Upper lobe of left lung (tissue), 6 donors: ENCODE data around the gene CLMP. TPM values are rescaled to one million over a fixed set of nuclear protein-coding genes. Genes with fewer than 3 reads are reported as not detected.
A peak's percentile ranks its signal among the peaks of the same experiment; 100 is the strongest.

Source experiments
- ATAC-seq, 2 donors: fragments of 200-7000 bp; cut with Tn5 transposase; one replicate each; pipeline ENCODE4 v1.9.1; 2022; ENCODE audit warnings: mild to moderate bottlenecking in 2 of 2, moderate library complexity in 2 of 2; ENCODE audit not compliant: low FRiP score in 2 of 2
- DNase-seq, 2 donors: peaks; one replicate each; pipeline ENCODE4 v3.0.0-alpha.2; 2019 to 2020
- H3K27ac ChIP-seq, 4 donors: fragments of 200-600 bp; sonication (generic); one replicate each; pipeline ENCODE4 v1.5.1; 2016 to 2019
- H3K27me3 ChIP-seq, 4 donors: fragments of 200-600 bp; sonication (generic); one replicate each; pipeline ENCODE4 v1.5.1; 2017 to 2019
- H3K36me3 ChIP-seq, 4 donors: fragments of 200-600 bp; sonication (generic); one replicate each; pipeline ENCODE4 v1.5.1; 2016 to 2019
- H3K4me1 ChIP-seq, 4 donors: fragments of 200-600 bp; sonication (generic); one replicate each; pipeline ENCODE4 v1.5.1; 2018 to 2019
- H3K4me3 ChIP-seq, 4 donors: fragments of 200-600 bp; sonication (generic); one replicate each; pipeline ENCODE4 v1.5.1; 2017 to 2019; ENCODE audit warnings: mild to moderate bottlenecking in 2 of 4, moderate library complexity in 1 of 4
- H3K9me3 ChIP-seq, 4 donors: fragments of 200-600 bp; sonication (generic); one replicate each; pipeline ENCODE4 v1.5.1; 2018 to 2019
- EP300 ChIP-seq, 4 donors: sonication (generic); formaldehyde crosslinking; IDR thresholded peaks; one replicate each; pipeline ENCODE4 v1.5.1; 2017; ENCODE audit warnings: antibody characterized with exemption in 4 of 4, control low read depth in 2 of 4
- POLR2A ChIP-seq, 4 donors: fragments of 450-650 bp; IDR thresholded peaks; one replicate each; pipeline ENCODE4 v1.5.1; 2016 to 2017; ENCODE audit warnings: antibody characterized with exemption in 4 of 4, mild to moderate bottlenecking in 2 of 4
- POLR2AphosphoS5 ChIP-seq, 2 donors: sonication (generic); formaldehyde crosslinking; IDR thresholded peaks; one replicate each; pipeline ENCODE4 v1.5.1; 2017; ENCODE audit warnings: antibody characterized with exemption in 2 of 2
- WGBS, 2 donors: methylation state at CpG; one replicate each; pipeline ENCODE4 v1.1.5; 2017 to 2018; 5-methylcytosine and 5-hydroxymethylcytosine counted together
- total RNA-seq, 6 donors: library from RNA; depleted of rRNA in 4 of 6; stranded (reverse); fragments of >200 nt in 4 of 6; gene quantifications; one replicate each; pipeline versions ENCODE4 v1.1.0 to v1.2.1, GENCODE V29; 2016 to 2021
- TF ChIP-seq, protein P1 (sequence below), 6 experiments: fragments of 450-650 bp in 4 of 6; fragments of 200-600 bp in 2 of 6; sonication (generic) in 2 of 6; IDR thresholded peaks; one replicate each; pipeline ENCODE4 v1.5.1; 2016 to 2019; ENCODE audit warnings: antibody characterized with exemption in 6 of 6
- donor health status: DM: no; HTN: no; CAD: no; lungs with moderate emphysema.
- donor health status: DM: no; HTN: yes; CAD: no; lungs with severe emphysema.

The CLMP gene
- total RNA-seq, 6 donors from 2014 or later, result 6.0 to 23.4 (median 15.3) TPM

DNA sequence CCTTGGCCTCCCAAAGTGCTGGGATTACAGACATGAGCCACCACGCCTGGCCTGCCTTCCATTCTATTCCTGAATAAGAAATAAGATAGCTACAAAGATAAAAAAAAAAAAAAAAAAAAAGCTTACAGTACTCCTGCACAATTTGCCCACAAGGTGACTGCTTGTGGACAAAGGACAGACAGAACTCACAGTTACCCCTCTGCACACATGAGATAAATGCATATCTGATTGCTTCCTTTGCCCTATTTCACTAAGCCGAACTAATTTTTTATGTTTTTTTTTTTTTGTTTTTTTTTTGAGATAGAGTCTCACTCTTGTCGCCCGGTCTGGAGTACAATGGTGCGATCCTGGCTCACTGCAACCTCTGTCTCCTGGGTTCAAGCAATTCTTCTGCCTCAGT lies 109.6 kb downstream of the CLMP start:
- 95 to 98% methylated on average over 5 of the region's 5 CpGs for WGBS, 2 donors
- no peaks in the 10 kb centered on the region for H3K9me3 ChIP-seq
- H3K4me3 ChIP-seq, result no peak overlapping the region
- DNase-seq (no peak), ATAC-seq (no peak)
- no peaks in the 10 kb centered on the region for H3K27me3 ChIP-seq
- H3K27ac ChIP-seq, result no peak overlapping the region
- TF ChIP-seq, protein P1, sequence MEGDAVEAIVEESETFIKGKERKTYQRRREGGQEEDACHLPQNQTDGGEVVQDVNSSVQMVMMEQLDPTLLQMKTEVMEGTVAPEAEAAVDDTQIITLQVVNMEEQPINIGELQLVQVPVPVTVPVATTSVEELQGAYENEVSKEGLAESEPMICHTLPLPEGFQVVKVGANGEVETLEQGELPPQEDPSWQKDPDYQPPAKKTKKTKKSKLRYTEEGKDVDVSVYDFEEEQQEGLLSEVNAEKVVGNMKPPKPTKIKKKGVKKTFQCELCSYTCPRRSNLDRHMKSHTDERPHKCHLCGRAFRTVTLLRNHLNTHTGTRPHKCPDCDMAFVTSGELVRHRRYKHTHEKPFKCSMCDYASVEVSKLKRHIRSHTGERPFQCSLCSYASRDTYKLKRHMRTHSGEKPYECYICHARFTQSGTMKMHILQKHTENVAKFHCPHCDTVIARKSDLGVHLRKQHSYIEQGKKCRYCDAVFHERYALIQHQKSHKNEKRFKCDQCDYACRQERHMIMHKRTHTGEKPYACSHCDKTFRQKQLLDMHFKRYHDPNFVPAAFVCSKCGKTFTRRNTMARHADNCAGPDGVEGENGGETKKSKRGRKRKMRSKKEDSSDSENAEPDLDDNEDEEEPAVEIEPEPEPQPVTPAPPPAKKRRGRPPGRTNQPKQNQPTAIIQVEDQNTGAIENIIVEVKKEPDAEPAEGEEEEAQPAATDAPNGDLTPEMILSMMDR (IDR thresholded peaks at IDR 0.05), result no peak
- H3K36me3 ChIP-seq, result no peaks in the 10 kb centered on the region
- H3K4me1 ChIP-seq, result peaks cover 0 to 11% (median 4%) of the 10 kb centered on the region in 4 donors

DNA sequence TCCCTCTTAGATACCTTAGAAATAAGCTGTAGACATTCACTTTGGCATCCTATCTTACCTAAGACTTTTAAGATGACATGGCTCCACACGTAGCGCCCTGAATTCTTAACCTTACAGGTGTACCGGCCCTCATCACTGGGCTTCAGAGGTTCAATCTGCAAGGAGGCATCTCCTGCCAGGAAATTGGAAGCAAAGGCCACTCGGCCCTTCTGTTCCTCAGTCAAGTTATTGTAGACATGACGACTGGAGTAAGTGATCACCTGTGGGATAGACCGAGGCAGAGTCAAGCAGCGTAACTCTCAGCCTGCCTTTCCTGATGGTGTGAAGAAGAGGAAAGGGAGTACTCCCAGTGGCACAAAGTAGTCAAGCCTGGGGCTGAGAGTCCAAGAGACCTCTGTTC lies 110.6 kb downstream of the CLMP start:
- ATAC-seq, result no peak
- 90 to 95% methylated on average over 7 of the region's 7 CpGs for WGBS, 2 donors

DNA sequence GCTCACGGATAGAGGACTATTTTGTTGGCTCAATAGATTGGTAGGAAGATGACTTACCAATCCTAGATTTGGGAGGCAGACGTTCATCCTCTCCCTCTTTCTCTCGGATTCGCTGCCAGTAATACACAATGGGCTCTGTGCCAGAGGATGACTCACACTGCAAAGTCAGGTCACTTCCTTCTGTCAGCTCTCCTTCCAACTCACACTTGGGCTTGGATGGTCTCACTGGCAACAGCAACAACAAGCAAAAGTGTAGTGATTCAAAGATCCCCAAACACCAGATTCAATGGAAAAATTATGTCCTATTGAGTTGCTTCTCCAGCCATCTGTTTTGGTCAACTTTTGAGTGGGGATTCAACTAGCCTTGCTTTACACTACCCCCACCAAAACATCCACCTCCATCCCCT lies 111.4 kb downstream of the CLMP start:
- Histone ChIP-seq H3K4me3 (no peak overlapping the region), H3K27ac (peak overlapping the region; percentile 9 to 75 (median 44)), H3K36me3 (no peaks in the 10 kb centered on the region), H3K27me3 (no peaks in the 10 kb centered on the region), H3K4me1 (peaks cover 0 to 11% (median 4%) of the 10 kb centered on the region in 4 donors), H3K9me3 (no peaks in the 10 kb centered on the region)
- TF ChIP-seq POLR2AphosphoS5 (IDR thresholded peaks at IDR 0.05) (peak in 1 of 2 donors; percentile 80), POLR2A (IDR thresholded peaks at IDR 0.05) (no peak), EP300 (IDR thresholded peaks at IDR 0.05) (peak in 1 of 4 donors; percentile 30)
- TF ChIP-seq, protein P1 (IDR thresholded peaks at IDR 0.05), result no peak
- WGBS, 2 donors, result 24 to 26% methylated on average over 4 of the region's 4 CpGs
- DNase-seq (peak in 1 of 2 donors; percentile 79), ATAC-seq (peak in 1 of 2 donors; percentile 90)

More for the DNA sequence above, 110.6 kb downstream of the CLMP start:
- Histone ChIP-seq H3K9me3 (no peaks in the 10 kb centered on the region), H3K36me3 (no peaks in the 10 kb centered on the region), H3K4me3 (no peak overlapping the region), H3K27ac (peak overlapping the region in 1 of 4 donors; percentile 56), H3K4me1 (peaks cover 0 to 11% (median 4%) of the 10 kb centered on the region in 4 donors), H3K27me3 (no peaks in the 10 kb centered on the region)
- TF ChIP-seq POLR2AphosphoS5 (IDR thresholded peaks at IDR 0.05) (no peak), POLR2A (IDR thresholded peaks at IDR 0.05) (no peak), EP300 (IDR thresholded peaks at IDR 0.05) (no peak)
- TF ChIP-seq, protein P1 (IDR thresholded peaks at IDR 0.05), result no peak
- no peak for DNase-seq

DNA sequence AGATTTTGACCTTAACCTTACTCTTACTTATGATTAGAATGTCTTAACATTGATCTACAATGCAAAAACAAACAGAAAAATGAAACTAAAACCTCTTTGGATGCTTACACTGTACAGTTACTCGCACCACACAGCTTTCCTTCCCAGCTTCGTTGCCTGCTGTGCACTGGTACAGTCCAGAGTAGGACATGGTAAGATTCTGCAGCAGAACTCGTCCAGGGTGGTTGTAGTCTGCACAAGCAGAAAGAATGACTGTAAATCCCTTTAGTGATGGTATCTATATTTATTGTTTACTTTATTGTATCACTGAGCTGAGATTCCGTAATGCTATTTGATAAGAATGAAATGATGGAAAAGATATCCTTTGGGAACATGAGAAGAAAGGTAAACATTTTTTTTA lies 112.1 kb downstream of the CLMP start:
- TF ChIP-seq EP300 (IDR thresholded peaks at IDR 0.05), result no peak

DNA sequence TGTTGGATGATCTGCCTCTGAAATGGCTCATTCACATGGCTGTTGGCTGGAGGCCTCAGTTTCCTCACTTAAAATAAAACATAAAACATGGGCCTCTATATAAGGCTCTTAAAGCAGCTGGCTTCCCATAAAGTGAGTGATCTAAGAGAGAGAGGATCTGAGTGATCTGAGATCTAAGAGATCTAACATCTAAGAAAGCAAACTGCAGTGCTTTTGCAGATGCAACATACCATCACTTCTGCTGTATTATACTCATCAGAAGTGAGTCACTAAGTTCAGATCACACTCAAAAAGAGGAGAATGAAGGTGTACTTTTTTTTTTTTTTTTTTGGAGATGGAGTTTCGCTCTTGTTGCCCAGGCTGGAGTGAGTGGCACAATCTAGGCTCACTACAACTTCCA lies 115.0 kb downstream of the CLMP start:
- TF ChIP-seq, protein P1 (IDR thresholded peaks at IDR 0.05), result no peak
- TF ChIP-seq POLR2AphosphoS5 (IDR thresholded peaks at IDR 0.05) (no peak), EP300 (IDR thresholded peaks at IDR 0.05) (no peak), POLR2A (IDR thresholded peaks at IDR 0.05) (no peak)
- Histone ChIP-seq H3K4me3 (no peak overlapping the region), H3K36me3 (peaks cover 0 to 3% (median 0%) of the 10 kb centered on the region in 4 donors), H3K4me1 (peaks cover 0 to 11% (median 3%) of the 10 kb centered on the region in 4 donors), H3K27me3 (no peaks in the 10 kb centered on the region), H3K27ac (no peak overlapping the region), H3K9me3 (no peaks in the 10 kb centered on the region)
- 100% methylated on average over 1 of the region's 1 CpG for WGBS, 2 donors
- ATAC-seq, result no peak
- DNase-seq, result no peak

More for the DNA sequence above, 112.1 kb downstream of the CLMP start:
- Histone ChIP-seq H3K36me3 (no peaks in the 10 kb centered on the region), H3K4me1 (peaks cover 0 to 11% (median 4%) of the 10 kb centered on the region in 4 donors), H3K27me3 (no peaks in the 10 kb centered on the region), H3K4me3 (no peak overlapping the region), H3K9me3 (no peaks in the 10 kb centered on the region), H3K27ac (peak overlapping the region in 3 of 4 donors; percentile 1 to 75 (median 9))
- no peak for ATAC-seq
- no peak for DNase-seq
- WGBS, 2 donors, result 49 to 66% methylated on average over 4 of the region's 4 CpGs
